Measurements from ENCODE around the gene IFT88.

Gene IFT88

GRCh38 chr13:20566898-20567874 lies at the start of gene IFT88:
TSS of gene IFT88 (plus strand) at chr13:20567157. CDS start at chr13:20574386, 7,229 bp downstream.
- no peaks in the 10 kb centered on the region for H3K36me3 ChIP-seq (ENCODE audit: control insufficient read depth in 2 of 2, insufficient read depth in 1 of 2, low read length in 2 of 2)
- no peaks in the 10 kb centered on the region for H3K4me1 ChIP-seq (ENCODE audit: control insufficient read depth, insufficient read depth, low read length)
- H3K27ac ChIP-seq (ENCODE audit: extremely low read depth, low read depth, low read length): peak within 1 kb of the TSS; percentile 92
- ChIA-PET POLR2A (interaction anchor here (0.7 kb wide), 1 partner anchor 263 kb away, joined by 3 read pairs; no protein-coding TSS in a partner anchor), CTCF (interaction anchor here (0.6 kb wide), 2 partner anchors 261 to 405 kb away, joined by 3 read pairs; no protein-coding TSS in a partner anchor)
- H3K9me3 ChIP-seq (ENCODE audit: control insufficient read depth, insufficient read depth, low read depth, low read length): no peaks in the 10 kb centered on the region
- H3K4me3 ChIP-seq (ENCODE audit: low read depth, low read length): peak within 1 kb of the TSS; percentile 61
- TF ChIP-seq ZNF692 (tag by site-specific recombination; IDR thresholded peaks at IDR 0.05) (peak; percentile 84), PATZ1 (tag by site-specific recombination; IDR thresholded peaks at IDR 0.05) (peak; percentile 95), ZFP69B (tag by site-specific recombination; IDR thresholded peaks at IDR 0.05) (0 out of 2 replicates have a peak, but pooled peaks have one; percentile 39), ZBTB17 (tag by site-specific recombination; IDR thresholded peaks at IDR 0.05) (peak; percentile 94), ZNF423 (tag by site-specific recombination; IDR thresholded peaks at IDR 0.05) (peak; percentile 49; the same call in 1 of the 2 replicates), GLIS2 (tag by site-specific recombination; IDR thresholded peaks at IDR 0.05) (peak; percentile 94), ZFHX2 (tag by site-specific recombination; conservative IDR thresholded peaks at IDR 0.05) (peak; percentile 90), ZNF239 (tag by site-specific recombination; IDR thresholded peaks at IDR 0.05) (no peak), CTCF (tag by site-specific recombination; IDR thresholded peaks at IDR 0.05) (no peak), SP3 (tag by site-specific recombination; IDR thresholded peaks at IDR 0.05) (peak; percentile 87), HOXD13 (CRISPR knock-in tag; IDR thresholded peaks at IDR 0.05; ENCODE audit: borderline replicate concordance) (no peak), ZNF501 (tag by site-specific recombination; IDR thresholded peaks at IDR 0.05) (peak; percentile 88), ZNF24 (tag by site-specific recombination; IDR thresholded peaks at IDR 0.05) (peak; percentile 46; the same call in 1 of the 2 replicates), GLIS1 (tag by site-specific recombination; IDR thresholded peaks at IDR 0.05) (peak; percentile 90), YY1 (tag by site-specific recombination; IDR thresholded peaks at IDR 0.05) (peak; percentile 58), ZNF658 (tag by site-specific recombination; IDR thresholded peaks at IDR 0.05) (no peak), ZNF18 (tag by site-specific recombination; IDR thresholded peaks at IDR 0.05) (no peak), ZNF777 (tag by site-specific recombination; IDR thresholded peaks at IDR 0.05; ENCODE audit: borderline replicate concordance) (no peak), ZBTB1 (tag by site-specific recombination; IDR thresholded peaks at IDR 0.05) (no peak), PBX3 (CRISPR knock-in tag; IDR thresholded peaks at IDR 0.05) (peak; percentile 57; the same call in 1 of the 2 replicates), ZNF560 (tag by site-specific recombination; IDR thresholded peaks at IDR 0.05; ENCODE audit: borderline replicate concordance) (no peak), ZNF76 (tag by site-specific recombination; IDR thresholded peaks at IDR 0.05; ENCODE audit: borderline replicate concordance, low read depth) (peak; percentile 87), GLI4 (tag by site-specific recombination; IDR thresholded peaks at IDR 0.05) (0 out of 2 replicates have a peak, but pooled peaks have one; percentile 40), KLF9 (tag by site-specific recombination; IDR thresholded peaks at IDR 0.05; ENCODE audit: low read depth) (peak; percentile 83), MEIS1 (CRISPR knock-in tag; IDR thresholded peaks at IDR 0.05; ENCODE audit: borderline replicate concordance) (no peak), ZEB2 (tag by site-specific recombination; IDR thresholded peaks at IDR 0.05) (peak; percentile 91)
